DOHH2 (cell line): ENCODE measurements around the gene SMPDL3A.

Experiments used
- H3F3A ChIP-seq: fragments of 200-600 bp; sonication (generic), shearing (Covaris generic); 2 replicates; pipeline ENCODE4 v1.6.0; 2016; ENCODE audit warnings: antibody characterized with exemption, mild to moderate bottlenecking; ENCODE audit not compliant: control insufficient read depth, insufficient read depth
- H3K27ac ChIP-seq: fragments of 200-600 bp; sonication (generic); 2 replicates; pipeline ENCODE4 v1.5.1; 2014; ENCODE audit warnings: low read depth, mild to moderate bottlenecking, low read length, moderate library complexity
- H3K27me3 ChIP-seq: fragments of 200-600 bp; sonication (generic); 2 replicates; pipeline ENCODE4 v1.6.1; 2014; ENCODE audit warnings: mild to moderate bottlenecking, low read length, mixed read lengths; ENCODE audit not compliant: control insufficient read depth
- H3K36me3 ChIP-seq: fragments of 200-600 bp; sonication (generic); 2 replicates; pipeline ENCODE4 v1.6.1; 2014; ENCODE audit warnings: mild to moderate bottlenecking, low read length, moderate library complexity, mixed read lengths; ENCODE audit not compliant: control insufficient read depth
- H3K4me1 ChIP-seq: fragments of 200-600 bp; sonication (generic); 2 replicates; pipeline ENCODE4 v1.6.1; 2014; ENCODE audit warnings: mild to moderate bottlenecking, low read length, mixed read lengths; ENCODE audit not compliant: control insufficient read depth
- H3K4me2 ChIP-seq: fragments of 200-600 bp; sonication (generic); 2 replicates; pipeline ENCODE4 v1.6.0; 2014; ENCODE audit warnings: mild to moderate bottlenecking, low read length, moderate library complexity
- H3K4me3 ChIP-seq: fragments of 200-600 bp; sonication (generic); 2 replicates; pipeline ENCODE4 v1.5.1; 2014; ENCODE audit warnings: mild to moderate bottlenecking, low read length, mixed read lengths
- H3K79me2 ChIP-seq: fragments of 200-600 bp; sonication (generic); 2 replicates; pipeline ENCODE4 v1.6.1; 2014; ENCODE audit warnings: mild to moderate bottlenecking, low read length, mixed read lengths; ENCODE audit not compliant: control insufficient read depth
- H3K9me2 ChIP-seq: fragments of 200-600 bp; sonication (generic); replicated peaks from 2 replicates; pipeline ENCODE4 v1.6.1; 2014; ENCODE audit warnings: mild to moderate bottlenecking, low read length, mixed read lengths; ENCODE audit not compliant: control insufficient read depth
- H3K9me3 ChIP-seq: fragments of 200-600 bp; sonication (generic); 2 replicates; pipeline ENCODE4 v1.6.1; 2014; ENCODE audit warnings: antibody characterized with exemption, low read length, mixed read lengths; ENCODE audit not compliant: control insufficient read depth, insufficient read depth
- H4K20me1 ChIP-seq: fragments of 200-600 bp; sonication (generic); 2 replicates; pipeline ENCODE4 v1.6.0; 2014; ENCODE audit warnings: low read depth, mild to moderate bottlenecking, antibody characterized with exemption, low read length, moderate library complexity; ENCODE audit not compliant: control insufficient read depth, insufficient read depth
- EZH2phosphoT487 ChIP-seq: fragments of 200-600 bp; sonication (generic); IDR thresholded peaks from 2 replicates; pipeline ENCODE4 v1.6.1; 2017; ENCODE audit warnings: borderline replicate concordance, mild to moderate bottlenecking, antibody characterized with exemption, low read length, moderate library complexity, mixed read lengths
- TF ChIP-seq, protein P1 (sequence below): fragments of 200-600 bp; sonication (generic); IDR thresholded peaks from one replicate; pipeline ENCODE4 v1.5.1; 2014; ENCODE audit warnings: antibody characterized with exemption, mild to moderate bottlenecking, low read depth, low read length; ENCODE audit not compliant: poor library complexity, severe bottlenecking

Gene SMPDL3A

DNA sequence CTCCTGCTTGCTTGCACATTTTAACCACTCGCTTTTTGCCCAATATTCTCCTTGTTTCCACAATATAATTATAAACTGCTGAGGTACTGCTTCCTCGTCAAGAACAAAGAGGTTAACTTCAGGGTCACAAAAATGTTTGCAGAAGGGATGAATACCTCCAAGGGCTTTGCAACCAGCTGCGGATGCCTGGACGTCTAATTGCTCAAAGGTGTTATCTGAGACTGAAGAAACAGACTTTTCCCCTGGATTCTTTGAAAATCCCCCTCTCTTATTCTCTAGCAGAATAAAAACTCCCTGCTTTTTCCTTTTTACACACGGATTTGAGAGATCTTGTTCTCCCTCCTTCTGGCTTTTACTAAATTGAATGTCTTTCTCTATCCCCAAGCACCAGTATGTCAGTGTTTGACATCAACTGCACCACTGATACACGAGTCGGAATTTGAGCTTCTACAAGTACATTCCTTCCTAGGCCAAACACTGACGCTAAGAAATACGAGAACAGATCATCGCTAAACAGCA, 336 bp upstream of the SMPDL3A start:
- H3K79me2 ChIP-seq = no peaks in the 10 kb centered on the region
- H3K36me3 ChIP-seq = no peaks in the 10 kb centered on the region
- H4K20me1 ChIP-seq = no peaks in the 10 kb centered on the region
- H3K9me3 ChIP-seq = no peaks in the 10 kb centered on the region
- no peak overlapping the region; the same call in 1 of the 2 replicates for H3K4me2 ChIP-seq
- H3K27ac ChIP-seq = no peak overlapping the region
- H3K4me3 ChIP-seq = no peak overlapping the region
- H3K9me2 ChIP-seq = no peaks in the 10 kb centered on the region
- no peak for TF ChIP-seq EZH2phosphoT487
- TF ChIP-seq, protein P1, sequence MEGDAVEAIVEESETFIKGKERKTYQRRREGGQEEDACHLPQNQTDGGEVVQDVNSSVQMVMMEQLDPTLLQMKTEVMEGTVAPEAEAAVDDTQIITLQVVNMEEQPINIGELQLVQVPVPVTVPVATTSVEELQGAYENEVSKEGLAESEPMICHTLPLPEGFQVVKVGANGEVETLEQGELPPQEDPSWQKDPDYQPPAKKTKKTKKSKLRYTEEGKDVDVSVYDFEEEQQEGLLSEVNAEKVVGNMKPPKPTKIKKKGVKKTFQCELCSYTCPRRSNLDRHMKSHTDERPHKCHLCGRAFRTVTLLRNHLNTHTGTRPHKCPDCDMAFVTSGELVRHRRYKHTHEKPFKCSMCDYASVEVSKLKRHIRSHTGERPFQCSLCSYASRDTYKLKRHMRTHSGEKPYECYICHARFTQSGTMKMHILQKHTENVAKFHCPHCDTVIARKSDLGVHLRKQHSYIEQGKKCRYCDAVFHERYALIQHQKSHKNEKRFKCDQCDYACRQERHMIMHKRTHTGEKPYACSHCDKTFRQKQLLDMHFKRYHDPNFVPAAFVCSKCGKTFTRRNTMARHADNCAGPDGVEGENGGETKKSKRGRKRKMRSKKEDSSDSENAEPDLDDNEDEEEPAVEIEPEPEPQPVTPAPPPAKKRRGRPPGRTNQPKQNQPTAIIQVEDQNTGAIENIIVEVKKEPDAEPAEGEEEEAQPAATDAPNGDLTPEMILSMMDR = no peak
- peaks cover 32% of the 10 kb centered on the region for H3K27me3 ChIP-seq
- H3F3A ChIP-seq = no peaks in the 10 kb centered on the region
- H3K4me1 ChIP-seq = no peaks in the 10 kb centered on the region

DNA sequence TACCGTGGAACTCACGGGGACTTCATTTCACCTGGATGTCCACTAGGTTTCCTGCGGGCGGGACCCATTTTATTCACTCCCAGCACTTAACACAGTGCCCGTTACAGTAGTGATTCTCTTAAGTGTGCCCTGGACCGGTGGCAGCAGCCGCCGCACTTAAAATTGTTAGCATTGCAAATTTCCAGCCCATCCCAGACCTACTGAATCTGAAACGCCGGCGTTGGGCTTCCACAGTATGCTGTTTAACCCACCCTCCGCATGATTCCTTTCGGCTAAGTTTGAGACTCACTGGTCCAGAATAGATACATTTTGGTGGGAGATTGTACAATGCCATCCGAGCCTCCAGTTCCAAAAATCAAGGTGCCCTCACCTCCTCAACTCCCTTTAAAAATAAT, 967 bp downstream of the SMPDL3A start:
- Histone ChIP-seq H3K9me3 (no peaks in the 10 kb centered on the region), H4K20me1 (no peaks in the 10 kb centered on the region)
- TF ChIP-seq, protein P1 = no peak
- TF ChIP-seq EZH2phosphoT487 = no peak

DNA sequence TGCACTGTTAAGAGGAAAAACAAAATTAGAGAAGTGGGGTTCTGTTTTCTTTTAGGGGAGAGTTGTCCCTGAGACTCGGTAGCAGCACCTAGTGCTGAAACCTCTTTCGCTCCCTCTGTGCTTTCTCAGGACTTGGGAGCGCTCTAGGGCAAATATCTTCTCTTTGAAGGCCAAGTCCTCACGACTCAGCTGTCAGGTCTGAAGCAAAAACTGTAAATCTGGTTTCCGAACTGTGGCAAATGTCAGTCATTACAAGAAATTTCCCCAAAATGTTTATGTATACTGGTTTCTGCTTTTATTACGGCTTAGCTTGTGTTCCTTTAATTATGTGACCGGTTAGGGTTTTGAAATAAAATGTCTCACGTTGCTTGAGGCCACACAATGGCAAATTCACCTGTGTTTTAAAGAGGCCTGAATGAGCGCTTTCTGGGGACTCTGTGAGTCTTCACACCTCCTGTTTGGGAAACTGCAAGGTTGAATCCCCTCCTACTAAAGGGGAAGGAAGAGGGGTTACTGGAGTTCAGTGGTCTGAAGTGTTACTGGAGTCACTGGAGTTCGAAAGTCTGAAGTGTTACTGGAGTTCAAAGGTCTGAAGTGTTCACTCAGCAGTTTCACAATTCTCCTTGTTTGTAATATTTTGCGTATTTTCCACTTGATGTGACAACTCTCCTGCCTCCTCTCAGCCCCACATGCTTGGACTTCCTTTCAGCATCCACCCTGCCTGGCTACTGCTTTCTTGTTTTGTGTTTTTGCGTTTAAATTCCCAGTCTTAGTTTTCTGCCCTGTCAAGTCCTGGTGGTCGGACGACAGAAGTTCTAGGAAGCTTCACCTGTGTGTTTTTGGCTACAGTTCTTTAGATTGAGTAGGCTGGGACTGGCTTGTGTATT, 1.6 kb downstream of the SMPDL3A start:
- Histone ChIP-seq H3K4me1 (no peaks in the 10 kb centered on the region), H3K9me3 (no peaks in the 10 kb centered on the region), H3K27ac (no peak overlapping the region), H4K20me1 (no peaks in the 10 kb centered on the region), H3K79me2 (no peaks in the 10 kb centered on the region), H3F3A (no peaks in the 10 kb centered on the region), H3K4me2 (no peak overlapping the region), H3K27me3 (peaks cover 32% of the 10 kb centered on the region), H3K4me3 (no peak overlapping the region), H3K9me2 (no peaks in the 10 kb centered on the region), H3K36me3 (no peaks in the 10 kb centered on the region)
- TF ChIP-seq, protein P1 = no peak

More for the DNA sequence above, 967 bp downstream of the SMPDL3A start:
- Histone ChIP-seq H3F3A (no peaks in the 10 kb centered on the region), H3K9me2 (no peaks in the 10 kb centered on the region), H3K27ac (no peak overlapping the region), H3K4me3 (peak overlapping the region; percentile 38; the same call in 1 of the 2 replicates), H3K4me2 (peak overlapping the region; percentile 31), H3K36me3 (no peaks in the 10 kb centered on the region), H3K79me2 (no peaks in the 10 kb centered on the region), H3K27me3 (peaks cover 32% of the 10 kb centered on the region), H3K4me1 (no peaks in the 10 kb centered on the region)
